ENCODE results near the gene TSHZ3.

TSHZ3 gene

DNA sequence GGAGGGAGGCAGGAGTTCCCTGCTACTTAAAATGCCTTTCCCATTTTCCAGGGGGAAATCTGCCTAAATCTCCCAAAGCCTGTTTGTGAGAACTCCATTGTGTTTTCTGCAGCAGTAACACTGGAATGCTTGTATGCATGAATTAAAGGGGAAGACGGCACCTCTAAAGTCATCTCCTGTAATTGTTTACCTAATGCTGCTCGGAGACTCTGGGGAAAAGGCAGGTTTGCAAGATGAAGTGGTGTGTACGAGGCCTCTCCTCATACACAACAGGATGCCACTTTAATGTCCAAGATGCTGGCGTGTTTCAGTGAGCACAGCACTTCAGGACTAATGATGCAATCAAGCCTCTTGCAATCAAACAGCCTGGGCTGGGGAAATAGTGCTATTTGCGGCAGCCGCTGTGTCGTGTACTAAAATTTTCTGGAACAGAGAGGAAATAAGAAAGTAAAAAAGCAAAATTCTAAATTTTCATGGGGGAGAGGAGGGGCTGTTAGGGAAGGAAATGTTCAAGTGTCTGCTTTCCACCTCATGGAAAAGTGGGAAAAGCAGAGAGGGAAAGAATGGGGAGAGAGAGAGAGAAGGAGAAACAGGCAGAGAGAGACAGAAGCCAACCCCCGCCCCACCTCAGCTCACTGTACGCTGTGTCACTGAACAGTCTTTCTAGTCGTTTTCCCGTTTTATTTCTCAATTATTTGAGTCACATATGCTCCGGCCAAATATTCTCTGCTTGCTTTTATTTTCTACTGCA is 32.9 kb downstream of the TSHZ3 start:
- no peak for DNase-seq (ENCODE audit: extremely low spot score)
- CTCF ChIA-PET: no interaction called here
- POLR2A ChIA-PET: no interaction called here
- TF ChIP-seq CTCF (IDR thresholded peaks at IDR 0.05; ENCODE audit: control extremely low read depth, extremely low read depth, low read depth, missing control alignments): no peak

DNA sequence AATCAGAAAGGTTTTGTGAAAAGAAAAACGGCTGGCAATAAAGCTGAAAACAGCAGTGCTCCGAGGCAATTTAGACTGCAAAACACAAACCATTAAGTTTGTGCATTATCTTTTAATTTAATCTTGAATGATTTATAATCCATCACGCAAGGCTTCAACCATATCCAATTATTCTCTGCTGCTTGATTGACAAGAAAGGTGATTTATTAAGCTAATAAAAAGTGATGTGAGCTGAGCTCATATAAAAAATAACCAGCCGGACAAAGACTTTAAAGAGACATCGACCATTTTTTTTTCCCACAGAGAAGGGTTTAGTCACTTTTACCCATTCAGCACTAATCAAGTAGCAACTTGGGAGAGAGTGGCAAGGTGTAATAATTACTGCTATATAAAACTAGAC is 33.6 kb downstream of the TSHZ3 start:
- TF ChIP-seq CTCF (IDR thresholded peaks at IDR 0.05; ENCODE audit: control extremely low read depth, extremely low read depth, low read depth, missing control alignments): no peak
- ChIA-PET CTCF (no interaction called here), POLR2A (no interaction called here)
- no peak for DNase-seq (ENCODE audit: extremely low spot score)

- TF ChIP-seq CTCF (IDR thresholded peaks at IDR 0.05; ENCODE audit: control extremely low read depth, extremely low read depth, low read depth, missing control alignments): no peak
- ChIA-PET POLR2A (no interaction called here), CTCF (no interaction called here)
Observed at GRCh38 chr19:31314849-31315629, 34.2 kb downstream of the TSHZ3 start.

GRCh38 chr19:31314156-31314555 is 35.1 kb downstream of the TSHZ3 start:
- ChIA-PET CTCF (no interaction called here), POLR2A (no interaction called here)
- no peak for TF ChIP-seq CTCF (IDR thresholded peaks at IDR 0.05; ENCODE audit: control extremely low read depth, extremely low read depth, low read depth, missing control alignments)
- no peak for DNase-seq (ENCODE audit: extremely low spot score)

More at GRCh38 chr19:31314849-31315629, 34.2 kb downstream of the TSHZ3 start:
- no peak for DNase-seq (ENCODE audit: extremely low spot score)

DNA sequence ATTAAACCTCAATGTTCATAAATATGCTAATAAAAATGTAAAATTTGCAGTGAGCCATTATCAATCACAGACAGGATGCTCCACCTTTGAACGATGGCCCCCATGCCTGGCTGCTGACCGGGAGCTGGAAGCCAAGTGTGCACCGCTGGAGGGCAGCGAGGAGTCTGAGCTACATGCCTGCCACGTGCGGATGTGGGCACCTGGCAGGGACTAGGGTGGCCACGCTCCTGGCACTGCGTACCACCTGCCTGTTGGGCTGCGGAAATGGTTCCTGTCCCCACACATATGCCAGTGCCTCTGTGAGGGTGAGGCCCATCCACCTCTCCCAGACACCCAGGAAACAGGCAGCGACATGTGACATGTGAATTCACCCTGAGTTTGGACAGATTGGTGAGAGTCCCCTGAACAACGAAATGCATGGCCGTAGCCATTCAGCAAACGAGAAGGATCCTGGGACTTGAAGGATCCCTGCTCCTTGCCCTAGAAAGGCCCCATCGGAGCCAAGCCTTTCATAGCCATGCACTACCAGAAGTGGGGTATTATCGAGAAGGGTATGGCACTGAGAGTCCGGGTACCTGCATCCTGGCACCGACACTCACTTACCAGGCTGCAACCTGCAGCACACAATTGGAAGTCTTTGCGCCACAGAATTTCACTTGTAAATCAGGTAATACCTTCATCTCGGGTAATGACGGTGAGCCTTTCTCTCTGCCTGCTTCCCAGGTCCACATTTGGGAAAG is 35.8 kb downstream of the TSHZ3 start:
- no peak for DNase-seq (ENCODE audit: extremely low spot score)
- ChIA-PET POLR2A (no interaction called here), CTCF (no interaction called here)
- no peak for TF ChIP-seq CTCF (IDR thresholded peaks at IDR 0.05; ENCODE audit: control extremely low read depth, extremely low read depth, low read depth, missing control alignments)

DNA sequence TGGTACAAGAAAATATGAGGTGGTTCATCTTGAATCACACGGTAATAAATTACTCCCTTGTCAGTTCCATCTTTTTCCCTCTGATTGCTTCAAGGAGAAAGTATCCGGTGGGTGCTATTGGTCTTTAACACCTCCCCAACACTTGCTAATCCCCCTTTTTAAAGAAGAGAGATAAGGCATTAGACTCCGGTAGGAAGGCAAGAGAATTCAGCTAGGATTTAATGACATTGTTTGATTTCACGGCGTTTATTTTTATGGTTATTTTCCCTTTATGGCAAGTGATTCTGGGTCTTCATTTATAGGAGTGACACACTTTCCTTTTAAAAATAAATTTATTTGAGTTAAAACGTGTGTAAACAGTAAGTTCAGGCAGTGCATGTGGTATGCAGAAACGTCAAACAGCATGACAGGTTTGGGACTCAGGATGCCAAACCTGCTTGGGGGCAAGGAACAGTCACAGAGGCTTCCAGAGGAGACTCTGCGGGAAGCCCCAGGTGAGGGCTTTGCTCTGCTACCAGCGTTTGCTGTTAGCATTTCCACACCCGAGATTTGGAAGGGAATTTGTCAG is 36.5 kb downstream of the TSHZ3 start:
- DNase-seq (ENCODE audit: extremely low spot score): no peak
- TF ChIP-seq CTCF (IDR thresholded peaks at IDR 0.05; ENCODE audit: control extremely low read depth, extremely low read depth, low read depth, missing control alignments): no peak
- POLR2A ChIA-PET: no interaction called here
- CTCF ChIA-PET: no interaction called here
